ENCODE results near the gene CHD8.

DNA sequence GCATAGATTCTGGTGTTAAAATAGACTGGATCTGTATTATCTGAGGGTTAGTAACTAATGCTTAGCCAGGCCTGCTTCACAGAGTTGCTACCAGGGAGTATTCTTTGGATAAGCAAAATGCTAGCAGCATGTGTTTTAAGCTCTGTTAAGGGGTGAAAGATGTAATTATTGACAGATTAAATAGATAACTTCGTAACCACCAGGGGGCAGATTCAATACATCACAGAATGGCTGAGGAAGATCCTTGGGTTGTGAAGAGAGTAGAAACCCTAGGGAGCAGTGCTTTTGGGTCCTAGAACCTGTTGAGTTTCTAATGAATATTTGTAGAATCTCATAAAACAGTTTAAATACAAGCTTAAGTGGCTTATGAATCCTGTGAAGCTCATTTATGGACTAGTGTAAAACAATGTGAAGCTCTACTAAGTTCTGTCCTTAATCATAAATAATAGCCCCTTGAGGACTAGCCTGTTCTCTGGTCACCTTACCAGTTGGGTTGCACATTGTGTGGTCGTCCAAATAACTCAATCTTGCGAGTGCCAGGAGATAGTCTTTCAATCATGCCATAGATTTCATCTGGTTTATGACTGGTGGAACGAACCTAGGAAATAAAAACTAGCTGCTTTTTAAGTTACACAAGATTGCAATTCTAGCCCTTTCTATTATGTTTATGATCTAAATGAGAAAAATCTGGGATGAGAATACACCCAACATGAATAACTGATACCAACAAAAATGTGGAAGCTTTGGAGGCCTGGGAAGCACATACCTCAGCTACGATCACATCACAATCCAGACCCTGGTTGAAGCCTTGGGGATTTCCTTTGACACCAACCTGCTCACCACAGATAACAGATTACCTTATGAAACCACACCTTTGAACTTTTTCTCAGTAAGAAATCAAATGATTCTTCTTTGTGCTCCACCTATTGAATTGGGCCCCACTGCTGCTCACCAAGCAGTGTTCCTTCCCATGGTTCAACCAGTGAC, 42.9 kb upstream of the CHD8 start:
- TF ChIP-seq SP2 (CRISPR knock-in tag; IDR thresholded peaks at IDR 0.05): no peak
- TF ChIP-seq, protein P1, sequence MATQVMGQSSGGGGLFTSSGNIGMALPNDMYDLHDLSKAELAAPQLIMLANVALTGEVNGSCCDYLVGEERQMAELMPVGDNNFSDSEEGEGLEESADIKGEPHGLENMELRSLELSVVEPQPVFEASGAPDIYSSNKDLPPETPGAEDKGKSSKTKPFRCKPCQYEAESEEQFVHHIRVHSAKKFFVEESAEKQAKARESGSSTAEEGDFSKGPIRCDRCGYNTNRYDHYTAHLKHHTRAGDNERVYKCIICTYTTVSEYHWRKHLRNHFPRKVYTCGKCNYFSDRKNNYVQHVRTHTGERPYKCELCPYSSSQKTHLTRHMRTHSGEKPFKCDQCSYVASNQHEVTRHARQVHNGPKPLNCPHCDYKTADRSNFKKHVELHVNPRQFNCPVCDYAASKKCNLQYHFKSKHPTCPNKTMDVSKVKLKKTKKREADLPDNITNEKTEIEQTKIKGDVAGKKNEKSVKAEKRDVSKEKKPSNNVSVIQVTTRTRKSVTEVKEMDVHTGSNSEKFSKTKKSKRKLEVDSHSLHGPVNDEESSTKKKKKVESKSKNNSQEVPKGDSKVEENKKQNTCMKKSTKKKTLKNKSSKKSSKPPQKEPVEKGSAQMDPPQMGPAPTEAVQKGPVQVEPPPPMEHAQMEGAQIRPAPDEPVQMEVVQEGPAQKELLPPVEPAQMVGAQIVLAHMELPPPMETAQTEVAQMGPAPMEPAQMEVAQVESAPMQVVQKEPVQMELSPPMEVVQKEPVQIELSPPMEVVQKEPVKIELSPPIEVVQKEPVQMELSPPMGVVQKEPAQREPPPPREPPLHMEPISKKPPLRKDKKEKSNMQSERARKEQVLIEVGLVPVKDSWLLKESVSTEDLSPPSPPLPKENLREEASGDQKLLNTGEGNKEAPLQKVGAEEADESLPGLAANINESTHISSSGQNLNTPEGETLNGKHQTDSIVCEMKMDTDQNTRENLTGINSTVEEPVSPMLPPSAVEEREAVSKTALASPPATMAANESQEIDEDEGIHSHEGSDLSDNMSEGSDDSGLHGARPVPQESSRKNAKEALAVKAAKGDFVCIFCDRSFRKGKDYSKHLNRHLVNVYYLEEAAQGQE (IDR thresholded peaks at IDR 0.05; ENCODE audit: borderline replicate concordance in 1 of 2, low read depth in 1 of 2, low read length in 2 of 2): no peak
- TF ChIP-seq GABPA (IDR thresholded peaks at IDR 0.05; ENCODE audit: low read depth, low read length): no peak
- TF ChIP-seq GABPA (CRISPR knock-in tag; IDR thresholded peaks at IDR 0.05; ENCODE audit: low read depth): 0 out of 2 replicates have a peak, but pooled peaks have one; percentile 11
- no peak for TF ChIP-seq ZNF83 (CRISPR knock-in tag; IDR thresholded peaks at IDR 0.05; ENCODE audit: borderline replicate concordance)
- TF ChIP-seq MEF2D (CRISPR knock-in tag; IDR thresholded peaks at IDR 0.05): no peak
- TF ChIP-seq, protein P2, sequence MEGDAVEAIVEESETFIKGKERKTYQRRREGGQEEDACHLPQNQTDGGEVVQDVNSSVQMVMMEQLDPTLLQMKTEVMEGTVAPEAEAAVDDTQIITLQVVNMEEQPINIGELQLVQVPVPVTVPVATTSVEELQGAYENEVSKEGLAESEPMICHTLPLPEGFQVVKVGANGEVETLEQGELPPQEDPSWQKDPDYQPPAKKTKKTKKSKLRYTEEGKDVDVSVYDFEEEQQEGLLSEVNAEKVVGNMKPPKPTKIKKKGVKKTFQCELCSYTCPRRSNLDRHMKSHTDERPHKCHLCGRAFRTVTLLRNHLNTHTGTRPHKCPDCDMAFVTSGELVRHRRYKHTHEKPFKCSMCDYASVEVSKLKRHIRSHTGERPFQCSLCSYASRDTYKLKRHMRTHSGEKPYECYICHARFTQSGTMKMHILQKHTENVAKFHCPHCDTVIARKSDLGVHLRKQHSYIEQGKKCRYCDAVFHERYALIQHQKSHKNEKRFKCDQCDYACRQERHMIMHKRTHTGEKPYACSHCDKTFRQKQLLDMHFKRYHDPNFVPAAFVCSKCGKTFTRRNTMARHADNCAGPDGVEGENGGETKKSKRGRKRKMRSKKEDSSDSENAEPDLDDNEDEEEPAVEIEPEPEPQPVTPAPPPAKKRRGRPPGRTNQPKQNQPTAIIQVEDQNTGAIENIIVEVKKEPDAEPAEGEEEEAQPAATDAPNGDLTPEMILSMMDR (CRISPR knock-in tag; IDR thresholded peaks at IDR 0.05): peak; percentile 79
- TF ChIP-seq, protein P3, sequence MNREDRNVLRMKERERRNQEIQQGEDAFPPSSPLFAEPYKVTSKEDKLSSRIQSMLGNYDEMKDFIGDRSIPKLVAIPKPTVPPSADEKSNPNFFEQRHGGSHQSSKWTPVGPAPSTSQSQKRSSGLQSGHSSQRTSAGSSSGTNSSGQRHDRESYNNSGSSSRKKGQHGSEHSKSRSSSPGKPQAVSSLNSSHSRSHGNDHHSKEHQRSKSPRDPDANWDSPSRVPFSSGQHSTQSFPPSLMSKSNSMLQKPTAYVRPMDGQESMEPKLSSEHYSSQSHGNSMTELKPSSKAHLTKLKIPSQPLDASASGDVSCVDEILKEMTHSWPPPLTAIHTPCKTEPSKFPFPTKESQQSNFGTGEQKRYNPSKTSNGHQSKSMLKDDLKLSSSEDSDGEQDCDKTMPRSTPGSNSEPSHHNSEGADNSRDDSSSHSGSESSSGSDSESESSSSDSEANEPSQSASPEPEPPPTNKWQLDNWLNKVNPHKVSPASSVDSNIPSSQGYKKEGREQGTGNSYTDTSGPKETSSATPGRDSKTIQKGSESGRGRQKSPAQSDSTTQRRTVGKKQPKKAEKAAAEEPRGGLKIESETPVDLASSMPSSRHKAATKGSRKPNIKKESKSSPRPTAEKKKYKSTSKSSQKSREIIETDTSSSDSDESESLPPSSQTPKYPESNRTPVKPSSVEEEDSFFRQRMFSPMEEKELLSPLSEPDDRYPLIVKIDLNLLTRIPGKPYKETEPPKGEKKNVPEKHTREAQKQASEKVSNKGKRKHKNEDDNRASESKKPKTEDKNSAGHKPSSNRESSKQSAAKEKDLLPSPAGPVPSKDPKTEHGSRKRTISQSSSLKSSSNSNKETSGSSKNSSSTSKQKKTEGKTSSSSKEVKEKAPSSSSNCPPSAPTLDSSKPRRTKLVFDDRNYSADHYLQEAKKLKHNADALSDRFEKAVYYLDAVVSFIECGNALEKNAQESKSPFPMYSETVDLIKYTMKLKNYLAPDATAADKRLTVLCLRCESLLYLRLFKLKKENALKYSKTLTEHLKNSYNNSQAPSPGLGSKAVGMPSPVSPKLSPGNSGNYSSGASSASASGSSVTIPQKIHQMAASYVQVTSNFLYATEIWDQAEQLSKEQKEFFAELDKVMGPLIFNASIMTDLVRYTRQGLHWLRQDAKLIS (CRISPR knock-in tag; IDR thresholded peaks at IDR 0.05): no peak
